ENCODE measurements around the gene SLC1A3. TPM values are rescaled to one million over a fixed set of nuclear protein-coding genes. Genes with fewer than 3 reads are reported as not detected.

The SLC1A3 gene
- total and polyA plus RNA-seq, 10 of the 15 experiments (the other 5 are each of a cell fraction or from before 2014, with no cell fraction given): 0.23 to 4.4 (median 3.3) TPM

GRCh38 chr5:36607114-36607571, 737 bp downstream of the SLC1A3 start:
- ATAC-seq (peak; percentile 21; the same call in 2 of the 3 replicates), DNase-seq (ENCODE audit: low read depth, low spot score) (no peak), FAIRE-seq (no peak)
- RAD21 ChIA-PET (ENCODE audit: unreplicated experiment): interaction anchor here (0.8 kb wide), 1 partner anchor 115 kb away, joined by 4 read pairs; no protein-coding TSS in a partner anchor
- peak overlapping the region; percentile 18; the same call in 1 of the 2 replicates for H2AFZ ChIP-seq (ENCODE audit: control insufficient read depth, low read depth, low read length)
- CTCF ChIA-PET: interaction anchor here (0.7 kb wide), 2 partner anchors 25 to 101 kb away, joined by 3 to 4 read pairs; no protein-coding TSS in a partner anchor
- POLR2A ChIA-PET: no interaction called here
- H3K4me2 ChIP-seq (ENCODE audit: control insufficient read depth, insufficient read depth): peak overlapping the region; percentile 82
- no peak overlapping the region for H3K9ac ChIP-seq (ENCODE audit: control insufficient read depth, insufficient read depth, low read length)
- H3K79me2 ChIP-seq (ENCODE audit: control insufficient read depth, insufficient read depth, low read length): no peaks in the 10 kb centered on the region
- no peaks in the 10 kb centered on the region for H4K20me1 ChIP-seq (ENCODE audit: control insufficient read depth, insufficient read depth)
- in situ Hi-C loops (cut with MboI): no loop called here
- TF ChIP-seq, protein P1, sequence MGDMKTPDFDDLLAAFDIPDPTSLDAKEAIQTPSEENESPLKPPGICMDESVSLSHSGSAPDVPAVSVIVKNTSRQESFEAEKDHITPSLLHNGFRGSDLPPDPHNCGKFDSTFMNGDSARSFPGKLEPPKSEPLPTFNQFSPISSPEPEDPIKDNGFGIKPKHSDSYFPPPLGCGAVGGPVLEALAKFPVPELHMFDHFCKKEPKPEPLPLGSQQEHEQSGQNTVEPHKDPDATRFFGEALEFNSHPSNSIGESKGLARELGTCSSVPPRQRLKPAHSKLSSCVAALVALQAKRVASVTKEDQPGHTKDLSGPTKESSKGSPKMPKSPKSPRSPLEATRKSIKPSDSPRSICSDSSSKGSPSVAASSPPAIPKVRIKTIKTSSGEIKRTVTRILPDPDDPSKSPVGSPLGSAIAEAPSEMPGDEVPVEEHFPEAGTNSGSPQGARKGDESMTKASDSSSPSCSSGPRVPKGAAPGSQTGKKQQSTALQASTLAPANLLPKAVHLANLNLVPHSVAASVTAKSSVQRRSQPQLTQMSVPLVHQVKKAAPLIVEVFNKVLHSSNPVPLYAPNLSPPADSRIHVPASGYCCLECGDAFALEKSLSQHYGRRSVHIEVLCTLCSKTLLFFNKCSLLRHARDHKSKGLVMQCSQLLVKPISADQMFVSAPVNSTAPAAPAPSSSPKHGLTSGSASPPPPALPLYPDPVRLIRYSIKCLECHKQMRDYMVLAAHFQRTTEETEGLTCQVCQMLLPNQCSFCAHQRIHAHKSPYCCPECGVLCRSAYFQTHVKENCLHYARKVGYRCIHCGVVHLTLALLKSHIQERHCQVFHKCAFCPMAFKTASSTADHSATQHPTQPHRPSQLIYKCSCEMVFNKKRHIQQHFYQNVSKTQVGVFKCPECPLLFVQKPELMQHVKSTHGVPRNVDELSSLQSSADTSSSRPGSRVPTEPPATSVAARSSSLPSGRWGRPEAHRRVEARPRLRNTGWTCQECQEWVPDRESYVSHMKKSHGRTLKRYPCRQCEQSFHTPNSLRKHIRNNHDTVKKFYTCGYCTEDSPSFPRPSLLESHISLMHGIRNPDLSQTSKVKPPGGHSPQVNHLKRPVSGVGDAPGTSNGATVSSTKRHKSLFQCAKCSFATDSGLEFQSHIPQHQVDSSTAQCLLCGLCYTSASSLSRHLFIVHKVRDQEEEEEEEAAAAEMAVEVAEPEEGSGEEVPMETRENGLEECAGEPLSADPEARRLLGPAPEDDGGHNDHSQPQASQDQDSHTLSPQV (IDR thresholded peaks at IDR 0.05): no peak
- TF ChIP-seq SMC3 (IDR thresholded peaks at IDR 0.05; ENCODE audit: borderline replicate concordance, low read length) (no peak), SP1 (IDR thresholded peaks at IDR 0.05; ENCODE audit: low read depth, low read length) (no peak), MTA3 (IDR thresholded peaks at IDR 0.05; ENCODE audit: borderline replicate concordance, low read length) (no peak), SREBF1 (IDR thresholded peaks at IDR 0.05; ENCODE audit: low read length) (no peak), RAD21 (IDR thresholded peaks at IDR 0.05; ENCODE audit: insufficient read depth, low read depth, low read length) (no peak)
- no peaks in the 10 kb centered on the region for H3K4me1 ChIP-seq (ENCODE audit: control insufficient read depth, insufficient read depth, low read length)
- peak overlapping the region; percentile 73 for H3K4me3 ChIP-seq
- 5% methylated on average over 11 of the region's 11 CpGs for WGBS (ENCODE audit: insufficient coverage, insufficient replicate concordance, low lambda C conversion rate, missing lambda C conversion rate)
- H3K36me3 ChIP-seq (ENCODE audit: control insufficient read depth in 2 of 2, insufficient read depth in 2 of 2, low read length in 1 of 2): no peaks in the 10 kb centered on the region
- H3K27ac ChIP-seq (ENCODE audit: control insufficient read depth, insufficient read depth): no peak overlapping the region
- no TSS peak for BruUV-seq (replicated peaks)
- no peaks in the 10 kb centered on the region for H3K9me3 ChIP-seq (replicated peaks; ENCODE audit: control insufficient read depth, insufficient read depth, low read length)
- SMC1A ChIA-PET (ENCODE audit: uncharacterized antibody, unreplicated experiment): interaction anchor here (1.2 kb wide), 1 partner anchor 103 kb away, joined by 3 read pairs; no protein-coding TSS in a partner anchor
- H3K27me3 ChIP-seq (replicated peaks in 1 of 2; ENCODE audit: control insufficient read depth in 2 of 2, insufficient read depth in 2 of 2, low read length in 1 of 2): no peaks in the 10 kb centered on the region
- intact Hi-C loops (cut with micrococcal nuclease; ENCODE audit: unreplicated experiment): no loop called here
